OCI-LY7 (cell line): Measurements from ENCODE around the gene IPCEF1. TPM values are rescaled to one million over a fixed set of nuclear protein-coding genes. Genes with fewer than 3 reads are reported as not detected.

Experiments used
- BruUV-seq: library from RNA; stranded (reverse); fragments of 400-500 nt; replicated peaks from 2 replicates; lab custom pipeline; 2021; lab: Mats Ljungman, UMichigan
- CTCF ChIA-PET: fragments of 300-600 bp; sonication (Branson Sonifier 250); formaldehyde crosslinking; loops from one replicate; lab custom pipeline; 2022; ENCODE audit warnings: antibody characterized with exemption; ENCODE audit not compliant: unreplicated experiment; lab: Charles Lee
- POLR2A ChIA-PET: fragments of 300-600 bp; sonication (Branson Sonifier 250); formaldehyde crosslinking; loops from one replicate; lab custom pipeline; 2022; ENCODE audit warnings: antibody characterized with exemption; lab: Charles Lee
- DNase-seq: peaks from one replicate; pipeline ENCODE4 v3.0.0-alpha.2; 2015; ENCODE audit warnings: low spot score
- H2AFZ ChIP-seq: fragments of 200-600 bp; sonication (generic), shearing (Covaris generic); 2 replicates; pipeline ENCODE4 v1.6.1; 2014; ENCODE audit warnings: mild to moderate bottlenecking, antibody characterized with exemption, low read length, moderate library complexity
- H3K27ac ChIP-seq: fragments of 200-600 bp; sonication (generic); 2 replicates; pipeline ENCODE4 v1.5.1; 2014; ENCODE audit warnings: mixed run types, low read depth, mild to moderate bottlenecking, moderate library complexity, low read length, inconsistent platforms; ENCODE audit not compliant: poor library complexity, severe bottlenecking
- H3K36me3 ChIP-seq: fragments of 200-600 bp; sonication (generic); 2 replicates; pipeline ENCODE4 v1.6.1; 2014; ENCODE audit warnings: mild to moderate bottlenecking, antibody characterized with exemption, low read length, moderate library complexity, mixed read lengths; ENCODE audit not compliant: insufficient read depth
- H3K4me1 ChIP-seq: fragments of 200-600 bp; sonication (generic); 2 replicates; pipeline ENCODE4 v1.5.1; 2014; ENCODE audit warnings: mild to moderate bottlenecking, low read length; ENCODE audit not compliant: insufficient read depth, poor library complexity, severe bottlenecking
- H3K4me2 ChIP-seq: fragments of 200-600 bp; sonication (generic); 2 replicates; pipeline ENCODE4 v1.6.1; 2014; ENCODE audit warnings: mild to moderate bottlenecking, low read length
- H3K4me3 ChIP-seq: fragments of 200-600 bp; sonication (generic); 2 replicates; pipeline ENCODE4 v1.5.1; 2014; ENCODE audit warnings: mild to moderate bottlenecking, low read depth, low read length; ENCODE audit not compliant: poor library complexity, severe bottlenecking
- H3K79me2 ChIP-seq: fragments of 200-600 bp; sonication (generic); 2 replicates; pipeline ENCODE4 v1.6.1; 2016; ENCODE audit warnings: low read depth, mild to moderate bottlenecking, low read length, moderate library complexity, mixed read lengths; ENCODE audit not compliant: insufficient read depth
- H3K9me2 ChIP-seq: fragments of 200-600 bp; sonication (generic); 2 replicates; pipeline ENCODE4 v1.6.1; 2016; ENCODE audit warnings: mild to moderate bottlenecking, low read length, mixed read lengths; ENCODE audit not compliant: insufficient read depth
- H3K9me3 ChIP-seq: fragments of 200-600 bp; sonication (generic); 2 replicates; pipeline ENCODE4 v1.6.1; 2014; ENCODE audit warnings: mild to moderate bottlenecking, mixed run types, low read length, mixed read lengths
- H4K20me1 ChIP-seq: fragments of 200-600 bp; sonication (generic); 2 replicates; pipeline ENCODE4 v1.6.1; 2014; ENCODE audit warnings: mild to moderate bottlenecking, antibody characterized with exemption, low read length, moderate library complexity, mixed read lengths; ENCODE audit not compliant: insufficient read depth
- CTCF ChIP-seq: fragments of 200-600 bp; sonication (generic); conservative IDR thresholded peaks from 2 replicates; pipeline ENCODE4 v1.5.1; 2014; ENCODE audit warnings: mild to moderate bottlenecking, antibody characterized with exemption, low read length, moderate library complexity, mixed read lengths
- EZH2phosphoT487 ChIP-seq: fragments of 200-600 bp; sonication (generic); IDR thresholded peaks from 2 replicates; pipeline ENCODE4 v1.6.1; 2018; ENCODE audit warnings: low read depth, borderline replicate concordance, mild to moderate bottlenecking, mixed run types, antibody characterized with exemption, low read length, moderate library complexity, mixed read lengths
- intact Hi-C: fragments of 100-400 bp; cut with micrococcal nuclease; formaldehyde crosslinking; loops from one replicate; pipeline ENCODE4 v1.10.0; 2022; ENCODE audit not compliant: unreplicated experiment
- total RNA-seq, 2 experiments: library from RNA; depleted of rRNA in 1 of 2; stranded (reverse); fragments of >200 nt in 1 of 2; shearing (Covaris generic) in 1 of 2; gene quantifications; 2 replicates each; pipeline ENCODE4 v1.2.3, GENCODE V29; 2014 to 2022

Gene IPCEF1
- total RNA-seq, 2 experiments from 2014 or later, result not detected

- no peaks in the 10 kb centered on the region for H3K36me3 ChIP-seq
- H2AFZ ChIP-seq, result no peak overlapping the region
- TF ChIP-seq CTCF (no peak), EZH2phosphoT487 (no peak)
- ChIA-PET CTCF (no interaction called here), POLR2A (no interaction called here)
- no peak for DNase-seq
- intact Hi-C loops, result no loop called here
- no peaks in the 10 kb centered on the region for H3K9me3 ChIP-seq
- no peaks in the 10 kb centered on the region for H3K9me2 ChIP-seq
- no TSS peak for BruUV-seq
- H3K79me2 ChIP-seq, result no peaks in the 10 kb centered on the region
- H3K4me3 ChIP-seq, result no peak overlapping the region
- no peaks in the 10 kb centered on the region for H4K20me1 ChIP-seq
- no peak overlapping the region for H3K4me2 ChIP-seq
- no peaks in the 10 kb centered on the region for H3K4me1 ChIP-seq
- no peak overlapping the region for H3K27ac ChIP-seq
Measured at GRCh38 chr6:154367839-154368695, 11.5 kb upstream of the IPCEF1 start.

GRCh38 chr6:154367336-154367735, 10.7 kb upstream of the IPCEF1 start:
- intact Hi-C loops, result no loop called here
- no peak overlapping the region for H2AFZ ChIP-seq
- no peaks in the 10 kb centered on the region for H3K4me1 ChIP-seq
- POLR2A ChIA-PET, result no interaction called here
- no peak overlapping the region for H3K4me2 ChIP-seq
- H4K20me1 ChIP-seq, result no peaks in the 10 kb centered on the region
- no peaks in the 10 kb centered on the region for H3K9me3 ChIP-seq
- no peaks in the 10 kb centered on the region for H3K36me3 ChIP-seq
- no peak for DNase-seq
- BruUV-seq, result no TSS peak
- H3K4me3 ChIP-seq, result no peak overlapping the region
- H3K27ac ChIP-seq, result no peak overlapping the region
- TF ChIP-seq EZH2phosphoT487 (no peak), CTCF (no peak)
- CTCF ChIA-PET, result no interaction called here
- H3K79me2 ChIP-seq, result no peaks in the 10 kb centered on the region
- H3K9me2 ChIP-seq, result no peaks in the 10 kb centered on the region

- CTCF ChIA-PET, result no interaction called here
Measured at GRCh38 chr6:154363821-154364220, 7.2 kb upstream of the IPCEF1 start.

More at GRCh38 chr6:154363821-154364220, 7.2 kb upstream of the IPCEF1 start:
- BruUV-seq, result no TSS peak
- intact Hi-C loops, result no loop called here
- Histone ChIP-seq H2AFZ (no peak overlapping the region), H3K9me3 (no peaks in the 10 kb centered on the region), H3K36me3 (no peaks in the 10 kb centered on the region), H3K9me2 (no peaks in the 10 kb centered on the region), H3K79me2 (no peaks in the 10 kb centered on the region), H4K20me1 (no peaks in the 10 kb centered on the region), H3K4me1 (no peaks in the 10 kb centered on the region), H3K4me2 (no peak overlapping the region), H3K4me3 (no peak overlapping the region), H3K27ac (no peak overlapping the region)
- POLR2A ChIA-PET, result no interaction called here
- no peak for TF ChIP-seq CTCF
- TF ChIP-seq EZH2phosphoT487, result no peak
- no peak for DNase-seq
